Omental fat pad (tissue), 4 donors: ENCODE measurements around the gene EXOC1L. TPM values are rescaled to one million over a fixed set of nuclear protein-coding genes. Genes with fewer than 3 reads are reported as not detected.
A peak's percentile ranks its signal among the peaks of the same experiment; 100 is the strongest.

Source experiments
- ATAC-seq: fragments of 150-250 bp; one replicate; pipeline ENCODE4 v1.9.1; 2016; ENCODE audit warnings: mild to moderate bottlenecking, moderate library complexity; ENCODE audit not compliant: low FRiP score
- DNase-seq: peaks from one replicate; pipeline ENCODE4 v3.0.0-alpha.2; 2019; ENCODE audit warnings: low spot score
- total RNA-seq, 4 donors: library from RNA; depleted of rRNA; stranded (reverse); fragments of >200 nt; gene quantifications; one replicate each; pipeline ENCODE4 v1.1.0, GENCODE V29; 2016
- TF ChIP-seq, protein P1 (sequence below), 3 donors: fragments of 450-650 bp; IDR thresholded peaks; one replicate each; pipeline ENCODE4 v1.5.1; 2016 to 2017; ENCODE audit warnings: antibody characterized with exemption in 3 of 3, mild to moderate bottlenecking in 3 of 3, moderate library complexity in 2 of 3

The EXOC1L gene
- total RNA-seq, 4 donors from 2014 or later = not detected

DNA sequence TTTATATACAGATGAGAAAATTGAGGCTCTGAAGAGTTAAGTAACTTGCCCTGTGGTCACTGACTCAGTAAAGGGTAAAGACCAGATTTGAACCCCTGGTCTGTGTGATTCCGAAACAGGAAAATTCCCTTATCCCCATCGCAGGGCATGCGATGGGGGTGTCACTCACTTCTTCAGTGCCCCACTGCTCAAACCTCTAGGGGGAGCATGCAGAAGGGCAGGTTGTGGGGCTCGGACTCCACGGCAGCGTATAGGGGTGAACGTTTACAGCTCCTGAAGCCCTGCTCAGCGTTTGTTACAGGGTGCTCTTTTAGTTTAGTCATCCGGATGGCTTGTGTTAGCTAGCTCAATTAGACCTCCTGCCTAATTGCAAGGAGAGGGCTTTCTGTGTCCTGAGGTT is 30.1 kb downstream of the EXOC1L start:
- TF ChIP-seq, protein P1, sequence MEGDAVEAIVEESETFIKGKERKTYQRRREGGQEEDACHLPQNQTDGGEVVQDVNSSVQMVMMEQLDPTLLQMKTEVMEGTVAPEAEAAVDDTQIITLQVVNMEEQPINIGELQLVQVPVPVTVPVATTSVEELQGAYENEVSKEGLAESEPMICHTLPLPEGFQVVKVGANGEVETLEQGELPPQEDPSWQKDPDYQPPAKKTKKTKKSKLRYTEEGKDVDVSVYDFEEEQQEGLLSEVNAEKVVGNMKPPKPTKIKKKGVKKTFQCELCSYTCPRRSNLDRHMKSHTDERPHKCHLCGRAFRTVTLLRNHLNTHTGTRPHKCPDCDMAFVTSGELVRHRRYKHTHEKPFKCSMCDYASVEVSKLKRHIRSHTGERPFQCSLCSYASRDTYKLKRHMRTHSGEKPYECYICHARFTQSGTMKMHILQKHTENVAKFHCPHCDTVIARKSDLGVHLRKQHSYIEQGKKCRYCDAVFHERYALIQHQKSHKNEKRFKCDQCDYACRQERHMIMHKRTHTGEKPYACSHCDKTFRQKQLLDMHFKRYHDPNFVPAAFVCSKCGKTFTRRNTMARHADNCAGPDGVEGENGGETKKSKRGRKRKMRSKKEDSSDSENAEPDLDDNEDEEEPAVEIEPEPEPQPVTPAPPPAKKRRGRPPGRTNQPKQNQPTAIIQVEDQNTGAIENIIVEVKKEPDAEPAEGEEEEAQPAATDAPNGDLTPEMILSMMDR (IDR thresholded peaks at IDR 0.05) = no peak
- no peak for DNase-seq
- no peak for ATAC-seq

DNA sequence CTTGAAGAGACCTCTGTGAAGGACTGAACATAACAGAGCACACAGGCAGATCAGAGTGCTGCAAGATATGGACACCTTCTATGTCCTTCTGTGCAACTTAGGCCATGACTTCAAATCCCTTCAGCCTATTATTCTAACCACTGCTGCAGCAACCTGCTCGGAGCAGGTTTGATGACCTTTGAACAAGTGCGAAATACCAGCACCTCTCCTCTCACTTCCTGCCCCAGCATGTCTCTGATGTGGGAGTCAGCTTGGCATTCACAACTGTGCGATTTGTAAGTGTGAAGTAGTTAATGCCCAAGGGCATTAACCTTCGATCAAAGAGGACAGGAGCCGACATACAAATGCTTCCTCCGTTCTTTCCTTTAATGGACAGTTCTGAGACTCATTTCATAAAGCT is 32.3 kb downstream of the EXOC1L start:
- ATAC-seq (no peak), DNase-seq (no peak)

DNA sequence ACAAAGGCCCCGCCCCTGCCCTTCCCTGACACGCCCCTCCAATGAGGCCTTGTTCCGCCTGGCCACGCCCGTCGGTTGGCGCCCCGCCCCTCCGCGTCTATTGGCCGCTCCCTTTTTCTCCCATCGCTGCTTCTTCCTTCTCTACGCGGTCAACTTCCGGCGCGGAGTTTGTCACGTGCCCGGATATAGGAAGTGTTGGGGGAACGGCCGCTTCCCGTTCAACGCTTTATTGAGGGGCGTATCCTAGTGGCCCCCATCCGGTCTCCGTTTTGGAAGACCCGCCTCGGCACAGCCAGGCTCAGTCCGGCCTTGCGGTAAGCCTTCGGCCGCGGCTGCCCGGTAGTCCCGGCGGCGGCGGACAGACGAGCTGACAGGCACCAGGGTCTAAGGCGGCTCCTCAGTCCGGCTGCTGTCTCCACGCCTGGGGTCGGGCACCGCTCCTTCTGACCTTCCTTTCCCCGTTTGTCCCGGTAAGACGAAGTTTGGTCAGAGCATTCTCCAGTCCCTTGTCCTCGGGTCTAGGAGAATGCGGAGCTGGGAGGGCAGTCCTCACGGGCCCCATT is 34.0 kb downstream of the EXOC1L start, which contains the start of gene EXOC1:
EXOC1 (plus strand) TSS at position 165 of the 563 bp plus-strand sequence. CDS start 4,676 bp downstream, outside the sequence.
- TF ChIP-seq, protein P1 (IDR thresholded peaks at IDR 0.05) = no peak
- ATAC-seq = peak; percentile 99

More for the DNA sequence above, 32.3 kb downstream of the EXOC1L start:
- TF ChIP-seq, protein P1 (IDR thresholded peaks at IDR 0.05) = no peak

DNA sequence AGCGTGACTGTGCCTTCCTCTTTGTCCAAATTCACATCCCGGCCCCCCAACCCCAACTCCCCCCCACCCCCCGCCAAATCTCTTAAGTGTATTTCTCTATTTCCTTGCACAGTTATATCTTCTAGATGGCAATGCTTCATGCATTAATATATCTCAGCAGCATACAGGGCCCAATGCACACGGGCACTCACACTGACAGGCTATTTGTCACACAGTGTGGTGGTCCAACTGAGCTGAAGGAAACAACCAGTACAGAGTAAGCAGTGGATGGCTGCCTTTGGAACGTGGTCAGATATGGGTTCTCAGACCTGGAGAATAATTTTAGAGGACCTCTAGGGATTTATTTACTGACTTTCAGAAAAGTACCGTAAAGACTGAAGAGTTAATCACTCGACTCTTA is 34.5 kb downstream of the EXOC1L start:
- TF ChIP-seq, protein P1 (IDR thresholded peaks at IDR 0.05) = no peak
- DNase-seq (no peak), ATAC-seq (no peak)

More for the DNA sequence above, 34.0 kb downstream of the EXOC1L start, which contains the start of gene EXOC1:
- peak; percentile 99 for DNase-seq

DNA sequence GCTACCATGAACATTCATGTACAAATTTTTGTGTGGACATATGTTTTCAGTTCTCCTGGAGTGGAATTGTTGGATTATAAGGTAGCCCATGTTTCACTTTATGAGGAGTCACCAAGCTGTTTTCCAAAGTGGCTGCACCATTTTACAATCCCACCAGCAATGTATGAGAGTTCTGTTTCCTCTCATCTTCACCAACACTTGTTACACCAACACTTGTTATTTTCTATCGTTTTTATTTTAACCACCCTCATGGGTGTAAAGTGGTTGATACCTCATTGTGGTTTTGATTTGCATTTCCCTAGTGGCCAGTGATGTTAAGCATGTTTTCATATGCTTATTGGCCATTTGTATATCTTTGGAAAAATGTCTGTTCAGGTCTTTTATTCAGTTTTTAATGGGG is 38.0 kb downstream of the EXOC1L start:
- TF ChIP-seq, protein P1 (IDR thresholded peaks at IDR 0.05) = no peak
- ATAC-seq = no peak
- DNase-seq = no peak

DNA sequence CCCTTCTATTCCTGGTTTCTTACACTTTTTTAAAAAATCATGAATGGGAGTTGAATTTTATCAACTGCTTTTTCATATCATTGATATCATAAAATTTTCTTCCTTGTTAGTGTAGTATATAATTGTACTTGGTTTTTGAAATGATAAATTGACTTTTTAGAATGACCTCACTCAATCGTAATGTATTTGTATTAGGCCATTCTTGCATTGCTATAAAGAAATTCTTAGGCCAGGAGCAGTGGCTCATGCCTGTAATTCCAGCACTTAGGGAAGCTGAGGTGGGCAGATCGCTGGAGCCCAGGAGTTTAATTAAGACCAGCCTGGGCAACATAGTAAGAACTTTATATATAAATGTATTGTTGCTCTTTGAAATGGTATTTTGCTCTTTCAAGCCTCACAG is 40.1 kb downstream of the EXOC1L start:
- TF ChIP-seq, protein P1 (IDR thresholded peaks at IDR 0.05) = no peak
- ATAC-seq (no peak), DNase-seq (no peak)

DNA sequence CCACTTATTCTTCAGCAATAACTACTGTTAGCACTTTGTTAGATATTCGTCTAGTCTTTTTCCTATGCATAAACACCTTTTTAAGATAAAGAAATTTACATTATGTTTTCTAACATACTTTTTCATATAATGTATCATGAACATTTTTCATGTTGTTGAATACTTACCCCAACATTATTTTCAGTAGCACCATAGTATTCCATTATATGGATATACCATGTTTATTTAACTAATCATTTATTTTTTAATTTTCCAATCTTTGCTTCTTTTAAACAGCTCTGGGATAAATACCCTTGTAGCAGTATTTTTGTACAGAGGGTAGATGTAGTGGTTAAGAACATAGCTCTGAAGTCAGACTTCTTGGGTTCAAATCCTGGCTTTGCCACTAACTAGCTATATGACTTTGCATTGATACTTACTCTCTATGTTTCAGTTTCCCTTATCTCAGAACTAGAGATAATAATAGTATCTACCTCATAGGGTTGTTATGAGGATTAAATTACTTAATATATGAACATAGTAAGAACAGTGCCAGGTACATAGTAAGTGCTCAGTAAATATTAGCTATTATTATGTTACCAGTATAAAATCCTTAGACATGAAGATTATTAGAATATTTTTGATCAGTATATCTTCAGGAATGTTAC is 45.1 kb downstream of the EXOC1L start:
- ATAC-seq = no peak
- TF ChIP-seq, protein P1 (IDR thresholded peaks at IDR 0.05) = no peak
- no peak for DNase-seq
